ENCODE data around the gene TSC1. TPM values are rescaled to one million over a fixed set of nuclear protein-coding genes. Genes with fewer than 3 reads are reported as not detected.

Gene TSC1
- total RNA-seq, 2 donors from 2014 or later: 27.7 to 82.2 TPM

DNA sequence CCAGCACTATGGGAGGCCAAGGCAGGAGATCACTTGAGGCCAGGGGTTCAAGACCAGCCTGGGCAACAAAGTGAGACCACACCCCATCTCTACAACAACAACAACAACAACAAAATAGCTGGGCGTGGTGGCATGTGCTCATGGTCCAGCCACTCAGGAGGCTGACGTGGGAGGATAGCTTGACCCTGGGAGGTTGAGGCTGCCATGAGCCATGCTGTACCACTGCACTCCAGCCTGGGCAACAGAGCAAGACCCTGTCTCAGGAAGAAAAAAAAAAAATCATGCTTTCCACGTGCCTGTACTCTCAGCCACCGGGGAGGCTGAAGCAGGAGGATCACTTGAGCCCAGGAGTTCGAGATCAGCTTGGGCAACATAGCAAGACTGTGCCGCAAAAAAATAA is 29.5 kb downstream of the TSC1 start:
- Histone ChIP-seq H3K9me3 (no peaks in the 10 kb centered on the region), H3K4me3 (no peak overlapping the region), H3K4me1 (replicated peaks) (no peaks in the 10 kb centered on the region), H3K27me3 (replicated peaks; ENCODE audit: insufficient read depth) (no peaks in the 10 kb centered on the region), H3K27ac (no peak overlapping the region), H3K36me3 (peaks cover 0 to 6% of the 10 kb centered on the region in 2 donors)
- intact Hi-C loops (cut with DNase I): no loop called here
- WGBS: 97% methylated on average over 6 of the region's 6 CpGs
- DNase-seq (ENCODE audit: low spot score): no peak
- TF ChIP-seq POLR2AphosphoS5 (IDR thresholded peaks at IDR 0.05): no peak
- no peak for TF ChIP-seq POLR2A (IDR thresholded peaks at IDR 0.05)
- TF ChIP-seq, protein P1, sequence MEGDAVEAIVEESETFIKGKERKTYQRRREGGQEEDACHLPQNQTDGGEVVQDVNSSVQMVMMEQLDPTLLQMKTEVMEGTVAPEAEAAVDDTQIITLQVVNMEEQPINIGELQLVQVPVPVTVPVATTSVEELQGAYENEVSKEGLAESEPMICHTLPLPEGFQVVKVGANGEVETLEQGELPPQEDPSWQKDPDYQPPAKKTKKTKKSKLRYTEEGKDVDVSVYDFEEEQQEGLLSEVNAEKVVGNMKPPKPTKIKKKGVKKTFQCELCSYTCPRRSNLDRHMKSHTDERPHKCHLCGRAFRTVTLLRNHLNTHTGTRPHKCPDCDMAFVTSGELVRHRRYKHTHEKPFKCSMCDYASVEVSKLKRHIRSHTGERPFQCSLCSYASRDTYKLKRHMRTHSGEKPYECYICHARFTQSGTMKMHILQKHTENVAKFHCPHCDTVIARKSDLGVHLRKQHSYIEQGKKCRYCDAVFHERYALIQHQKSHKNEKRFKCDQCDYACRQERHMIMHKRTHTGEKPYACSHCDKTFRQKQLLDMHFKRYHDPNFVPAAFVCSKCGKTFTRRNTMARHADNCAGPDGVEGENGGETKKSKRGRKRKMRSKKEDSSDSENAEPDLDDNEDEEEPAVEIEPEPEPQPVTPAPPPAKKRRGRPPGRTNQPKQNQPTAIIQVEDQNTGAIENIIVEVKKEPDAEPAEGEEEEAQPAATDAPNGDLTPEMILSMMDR (IDR thresholded peaks at IDR 0.05): no peak

DNA sequence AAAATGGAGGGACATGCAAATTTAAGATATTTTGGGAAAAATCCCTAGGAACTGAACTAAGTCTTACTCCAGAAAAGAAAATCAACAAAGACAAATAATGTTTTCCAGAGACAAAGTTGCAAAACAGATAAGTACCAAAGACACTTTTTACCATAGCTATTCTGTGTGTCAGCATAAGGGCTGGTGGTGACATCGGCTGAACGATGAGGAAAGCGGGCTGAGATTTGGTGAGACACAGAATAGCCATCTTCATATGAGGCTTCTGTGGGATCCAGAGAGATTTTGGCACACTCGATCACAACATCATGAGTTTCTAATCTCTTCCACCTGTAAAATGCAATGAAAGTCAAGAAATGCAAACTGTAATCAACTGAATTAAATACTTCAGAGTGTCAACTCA is 32.3 kb downstream of the TSC1 start:
- WGBS: 95% methylated on average over 4 of the region's 4 CpGs
- no peak overlapping the region for H3K4me3 ChIP-seq
- DNase-seq (ENCODE audit: low spot score): no peak
- no peaks in the 10 kb centered on the region for H3K27me3 ChIP-seq (replicated peaks; ENCODE audit: insufficient read depth)
- no peaks in the 10 kb centered on the region for H3K9me3 ChIP-seq
- no peaks in the 10 kb centered on the region for H3K4me1 ChIP-seq (replicated peaks)
- TF ChIP-seq, protein P1 (IDR thresholded peaks at IDR 0.05): no peak
- TF ChIP-seq POLR2A (IDR thresholded peaks at IDR 0.05) (no peak), POLR2AphosphoS5 (IDR thresholded peaks at IDR 0.05) (no peak)
- intact Hi-C loops (cut with DNase I): no loop called here
- H3K36me3 ChIP-seq: peaks cover 0 to 6% of the 10 kb centered on the region in 2 donors
- H3K27ac ChIP-seq: no peak overlapping the region

DNA sequence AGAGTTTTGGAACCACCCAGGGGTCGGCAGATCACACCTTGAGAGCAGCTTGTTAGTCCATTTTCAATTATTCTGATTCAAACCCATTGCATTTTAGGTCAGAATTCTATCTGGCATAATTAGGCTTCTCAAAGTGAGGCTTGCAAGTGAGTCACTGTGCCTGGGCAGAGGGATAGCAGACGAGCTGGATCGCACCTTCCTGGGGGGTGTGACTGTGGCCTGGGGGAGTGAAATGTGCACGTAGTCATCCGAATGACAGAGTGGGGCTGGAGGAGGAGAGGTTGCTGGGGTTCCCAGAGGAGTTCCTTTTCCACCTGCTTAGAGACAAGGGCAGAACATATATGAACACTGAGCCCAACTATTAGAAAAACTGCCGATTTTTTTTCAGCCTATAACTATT is 34.0 kb downstream of the TSC1 start:
- 95% methylated on average over 6 of the region's 6 CpGs for WGBS
- no peaks in the 10 kb centered on the region for H3K27me3 ChIP-seq (replicated peaks; ENCODE audit: insufficient read depth)
- H3K9me3 ChIP-seq: no peaks in the 10 kb centered on the region
- peaks cover 0 to 6% of the 10 kb centered on the region in 2 donors for H3K36me3 ChIP-seq
- TF ChIP-seq POLR2AphosphoS5 (IDR thresholded peaks at IDR 0.05) (no peak), POLR2A (IDR thresholded peaks at IDR 0.05) (no peak)
- TF ChIP-seq, protein P1 (IDR thresholded peaks at IDR 0.05): no peak
- H3K4me1 ChIP-seq (replicated peaks): no peaks in the 10 kb centered on the region
- DNase-seq (ENCODE audit: low spot score): no peak
- no peak overlapping the region for H3K4me3 ChIP-seq
- intact Hi-C loops (cut with DNase I): no loop called here
- no peak overlapping the region for H3K27ac ChIP-seq

DNA sequence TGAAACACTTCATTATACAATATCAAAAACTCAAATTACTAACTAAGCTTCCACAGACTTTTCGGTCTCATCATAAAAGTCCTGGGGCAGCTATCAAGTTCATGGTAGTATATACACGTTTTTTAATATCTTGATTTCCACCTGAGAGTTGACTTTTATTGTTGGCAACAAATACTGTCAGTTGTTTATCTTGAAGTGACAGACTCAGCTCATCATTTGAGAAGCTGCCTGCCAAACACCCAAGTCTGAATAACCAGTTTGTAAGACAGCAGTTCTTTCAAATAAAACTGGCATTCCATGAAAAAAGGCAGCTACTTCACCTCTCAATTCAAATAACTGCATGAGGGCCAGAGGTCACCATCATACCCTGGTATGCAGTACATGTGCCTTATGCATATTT is 35.1 kb downstream of the TSC1 start:
- intact Hi-C loops (cut with DNase I): no loop called here
- H3K4me1 ChIP-seq (replicated peaks): no peaks in the 10 kb centered on the region
- 63% methylated on average over 2 of the region's 2 CpGs for WGBS
- no peaks in the 10 kb centered on the region for H3K27me3 ChIP-seq (replicated peaks; ENCODE audit: insufficient read depth)
- H3K27ac ChIP-seq: no peak overlapping the region
- no peak for DNase-seq (ENCODE audit: low spot score)
- H3K4me3 ChIP-seq: no peak overlapping the region
- no peaks in the 10 kb centered on the region for H3K9me3 ChIP-seq
- no peak for TF ChIP-seq POLR2A (IDR thresholded peaks at IDR 0.05)
- TF ChIP-seq, protein P1 (IDR thresholded peaks at IDR 0.05): no peak
- peaks cover 0 to 6% of the 10 kb centered on the region in 2 donors for H3K36me3 ChIP-seq

DNA sequence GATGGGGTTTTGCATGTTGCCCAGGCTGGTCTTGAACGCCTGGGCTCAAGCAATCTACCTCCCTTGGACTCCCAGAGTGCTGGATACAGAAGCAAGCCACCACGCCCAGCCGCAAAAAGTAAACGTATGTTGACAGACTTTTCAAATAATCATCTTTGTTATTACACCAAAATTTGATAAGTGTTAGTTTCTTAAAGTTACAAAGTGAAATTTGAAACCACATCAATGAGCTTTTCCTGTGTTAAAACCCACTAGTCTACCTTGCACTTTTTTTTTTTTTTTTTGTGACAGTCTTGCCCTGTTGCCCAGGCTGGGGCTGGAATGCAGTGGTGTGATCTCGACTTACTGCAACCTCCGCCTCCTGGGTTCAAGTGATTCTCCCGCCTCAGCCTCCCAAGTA is 35.8 kb downstream of the TSC1 start:
- Histone ChIP-seq H3K4me1 (replicated peaks) (no peaks in the 10 kb centered on the region), H3K9me3 (no peaks in the 10 kb centered on the region), H3K36me3 (peaks cover 0 to 6% of the 10 kb centered on the region in 2 donors), H3K27me3 (replicated peaks; ENCODE audit: insufficient read depth) (no peaks in the 10 kb centered on the region), H3K4me3 (no peak overlapping the region), H3K27ac (no peak overlapping the region)
- TF ChIP-seq POLR2A (IDR thresholded peaks at IDR 0.05) (no peak), POLR2AphosphoS5 (IDR thresholded peaks at IDR 0.05) (no peak)
- TF ChIP-seq, protein P1 (IDR thresholded peaks at IDR 0.05): no peak
- intact Hi-C loops (cut with DNase I): no loop called here
- 83% methylated on average over 7 of the region's 7 CpGs for WGBS
- DNase-seq (ENCODE audit: low spot score): no peak

Measured in prostate gland (tissue), 2 donors.